ENCODE measurements around the gene FERMT3. TPM values are rescaled to one million over a fixed set of nuclear protein-coding genes. Genes with fewer than 3 reads are reported as not detected.

FERMT3 gene
- total RNA-seq, 3 donors from 2014 or later = 368 to 444 (median 399) TPM

Other genes with a start within 250 kb of the FERMT3 start
- gene COX8A, start 232.1 kb upstream of the FERMT3 start, total RNA-seq = 100 to 1,000 TPM; 315 to 320 (median 319) TPM
- gene OTUB1, start 220.3 kb upstream of the FERMT3 start, total RNA-seq = 100 to 1,000 TPM in 2 of 3 donors, 10 to 100 TPM in 1; 98.0 to 103 (median 101) TPM
- not detected for gene FLRT1, start 170.8 kb upstream of the FERMT3 start, total RNA-seq
- gene MACROD1, start 40.6 kb upstream of the FERMT3 start, total RNA-seq = 10 to 100 TPM; 16.5 to 17.8 (median 17.1) TPM
- gene STIP1, start 20.6 kb upstream of the FERMT3 start, total RNA-seq = 100 to 1,000 TPM; 439 to 477 (median 457) TPM
- gene TRPT1, start 19.5 kb downstream of the FERMT3 start, total RNA-seq = 10 to 100 TPM; 24.3 to 31.0 (median 28.6) TPM
- gene NUDT22, start 19.6 kb downstream of the FERMT3 start, total RNA-seq = 10 to 100 TPM; 82.4 to 88.3 (median 86.1) TPM
- 10 to 100 TPM; 15.0 to 16.6 (median 16.1) TPM for gene DNAJC4, start 23.8 kb downstream of the FERMT3 start, total RNA-seq
- gene VEGFB, start 27.9 kb downstream of the FERMT3 start, total RNA-seq = 10 to 100 TPM; 41.5 to 75.6 (median 53.2) TPM
- 10 to 100 TPM; 43.3 to 48.9 (median 44.4) TPM for gene FKBP2, start 34.4 kb downstream of the FERMT3 start, total RNA-seq
- 100 to 1,000 TPM; 417 to 505 (median 438) TPM for gene PPP1R14B, start 40.2 kb downstream of the FERMT3 start, total RNA-seq
- gene PLCB3, start 44.8 kb downstream of the FERMT3 start, total RNA-seq = 1 to 10 TPM; 6.2 to 8.2 (median 6.4) TPM
- gene BAD, start 77.9 kb downstream of the FERMT3 start, total RNA-seq = 10 to 100 TPM; 27.6 to 38.8 (median 36.6) TPM
- 10 to 100 TPM; 43.1 to 46.2 (median 43.9) TPM for gene GPR137, start 79.1 kb downstream of the FERMT3 start, total RNA-seq
- not detected for gene KCNK4, start 84.6 kb downstream of the FERMT3 start, total RNA-seq
- not detected for gene CATSPERZ, start 93.6 kb downstream of the FERMT3 start, total RNA-seq
- gene ESRRA, start 98.8 kb downstream of the FERMT3 start, total RNA-seq = 10 to 100 TPM; 81.5 to 93.4 (median 89.3) TPM
- 100 to 1,000 TPM; 432 to 461 (median 438) TPM for gene TRMT112, start 110.8 kb downstream of the FERMT3 start, total RNA-seq
- 10 to 100 TPM; 78.3 to 96.8 (median 81.0) TPM for gene PRDX5, start 111.4 kb downstream of the FERMT3 start, total RNA-seq
- gene CCDC88B, start 133.5 kb downstream of the FERMT3 start, total RNA-seq = 10 to 100 TPM; 87.4 to 97.9 (median 96.2) TPM
- 10 to 100 TPM; 43.3 to 49.9 (median 48.1) TPM for gene RPS6KA4, start 152.4 kb downstream of the FERMT3 start, total RNA-seq

Data from activated T-cell treated with anti-CD3 and anti-CD28 coated beads, Interleukin-2, amount 50 U/mL, for 4 hours (primary cell).